ENCODE data around the gene TRMT1.

The TRMT1 gene

GRCh38 chr19:13155472-13156359 lies 39.2 kb upstream of the TRMT1 start:
- peak; percentile 82 for DNase-seq (ENCODE audit: low spot score)
- peak overlapping the region; percentile 92 for H3K27ac ChIP-seq (ENCODE audit: poor library complexity, severe bottlenecking)
- no peaks in the 10 kb centered on the region for H3K27me3 ChIP-seq (ENCODE audit: insufficient read depth, poor library complexity, severe bottlenecking)
- peak overlapping the region; percentile 91 for H3K4me3 ChIP-seq (ENCODE audit: severe bottlenecking)
- peak; percentile 8 for ATAC-seq (ENCODE audit: low read depth)
- TF ChIP-seq CTCF (IDR thresholded peaks at IDR 0.05; ENCODE audit: poor library complexity, severe bottlenecking) = no peak
- peaks cover 14% of the 10 kb centered on the region for H3K4me1 ChIP-seq (ENCODE audit: insufficient read depth, poor library complexity, severe bottlenecking)
- H3K9me3 ChIP-seq (ENCODE audit: severe bottlenecking) = no peaks in the 10 kb centered on the region
- H3K36me3 ChIP-seq (ENCODE audit: low read depth) = peaks cover 22% of the 10 kb centered on the region

GRCh38 chr19:13154911-13155471 lies 38.5 kb upstream of the TRMT1 start:
- peaks cover 12% of the 10 kb centered on the region for H3K4me1 ChIP-seq (ENCODE audit: insufficient read depth, poor library complexity, severe bottlenecking)
- TF ChIP-seq CTCF (IDR thresholded peaks at IDR 0.05; ENCODE audit: poor library complexity, severe bottlenecking) = peak; percentile 18
- peak overlapping the region; percentile 92 for H3K27ac ChIP-seq (ENCODE audit: poor library complexity, severe bottlenecking)
- DNase-seq (ENCODE audit: low spot score) (peak; percentile 90), ATAC-seq (ENCODE audit: low read depth) (peak; percentile 2; the same call in 1 of the 3 replicates)
- no peaks in the 10 kb centered on the region for H3K27me3 ChIP-seq (ENCODE audit: insufficient read depth, poor library complexity, severe bottlenecking)
- no peaks in the 10 kb centered on the region for H3K9me3 ChIP-seq (ENCODE audit: severe bottlenecking)
- peak overlapping the region; percentile 91 for H3K4me3 ChIP-seq (ENCODE audit: severe bottlenecking)
- H3K36me3 ChIP-seq (ENCODE audit: low read depth) = peaks cover 22% of the 10 kb centered on the region

GRCh38 chr19:13154241-13154778 lies 37.8 kb upstream of the TRMT1 start:
- peak overlapping the region; percentile 92 for H3K27ac ChIP-seq (ENCODE audit: poor library complexity, severe bottlenecking)
- DNase-seq (ENCODE audit: low spot score) (peak; percentile 95), ATAC-seq (ENCODE audit: low read depth) (0 out of 3 replicates have a peak, but pooled peaks have one; percentile 0)
- peak overlapping the region; percentile 91 for H3K4me3 ChIP-seq (ENCODE audit: severe bottlenecking)
- TF ChIP-seq CTCF (IDR thresholded peaks at IDR 0.05; ENCODE audit: poor library complexity, severe bottlenecking) = no peak
- peaks cover 22% of the 10 kb centered on the region for H3K36me3 ChIP-seq (ENCODE audit: low read depth)
- no peaks in the 10 kb centered on the region for H3K9me3 ChIP-seq (ENCODE audit: severe bottlenecking)
- no peaks in the 10 kb centered on the region for H3K27me3 ChIP-seq (ENCODE audit: insufficient read depth, poor library complexity, severe bottlenecking)
- H3K4me1 ChIP-seq (ENCODE audit: insufficient read depth, poor library complexity, severe bottlenecking) = peaks cover 12% of the 10 kb centered on the region

GRCh38 chr19:13153569-13154240 lies 37.2 kb upstream of the TRMT1 start:
- DNase-seq (ENCODE audit: low spot score) = no peak

More at GRCh38 chr19:13153569-13154240, 37.2 kb upstream of the TRMT1 start:
- H3K36me3 ChIP-seq (ENCODE audit: low read depth) = peaks cover 22% of the 10 kb centered on the region
- H3K27me3 ChIP-seq (ENCODE audit: insufficient read depth, poor library complexity, severe bottlenecking) = no peaks in the 10 kb centered on the region
- no peak for ATAC-seq (ENCODE audit: low read depth)
- H3K4me3 ChIP-seq (ENCODE audit: severe bottlenecking) = peak overlapping the region; percentile 91
- H3K27ac ChIP-seq (ENCODE audit: poor library complexity, severe bottlenecking) = peak overlapping the region; percentile 92
- peak; percentile 3 for TF ChIP-seq CTCF (IDR thresholded peaks at IDR 0.05; ENCODE audit: poor library complexity, severe bottlenecking)
- H3K4me1 ChIP-seq (ENCODE audit: insufficient read depth, poor library complexity, severe bottlenecking) = peaks cover 12% of the 10 kb centered on the region
- H3K9me3 ChIP-seq (ENCODE audit: severe bottlenecking) = no peaks in the 10 kb centered on the region
